ENCODE measurements around the gene GNAO1.

- TF ChIP-seq CTCF (conservative IDR thresholded peaks at IDR 0.05) = no peak
- no peak for TF ChIP-seq ZFX (IDR thresholded peaks at IDR 0.05)
These were observed 106.4 kb downstream of the GNAO1 start for GRCh38 chr16:56297684-56298083.
